H4 (cell line): ENCODE measurements around the gene NNAT. TPM values are rescaled to one million over a fixed set of nuclear protein-coding genes. Genes with fewer than 3 reads are reported as not detected.
"Not testable (repeated sequence)": the region's sequence is repeated elsewhere in the genome, so short reads cannot be mapped to it uniquely, and the experiment has no call there.

Experiments used
- DNase-seq: peaks from one replicate; pipeline ENCODE4 v3.0.0-alpha.2; 2015; ENCODE audit warnings: low spot score
- total RNA-seq: library from RNA; depleted of rRNA; stranded (reverse); fragments of >200 nt; shearing (Covaris generic); gene quantifications from 2 replicates; pipeline ENCODE4 v1.2.3, GENCODE V29; 2014; rRNA removed

Gene NNAT, protein sequence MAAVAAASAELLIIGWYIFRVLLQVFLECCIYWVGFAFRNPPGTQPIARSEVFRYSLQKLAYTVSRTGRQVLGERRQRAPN
- total RNA-seq = not detected in 2 replicates

DNA sequence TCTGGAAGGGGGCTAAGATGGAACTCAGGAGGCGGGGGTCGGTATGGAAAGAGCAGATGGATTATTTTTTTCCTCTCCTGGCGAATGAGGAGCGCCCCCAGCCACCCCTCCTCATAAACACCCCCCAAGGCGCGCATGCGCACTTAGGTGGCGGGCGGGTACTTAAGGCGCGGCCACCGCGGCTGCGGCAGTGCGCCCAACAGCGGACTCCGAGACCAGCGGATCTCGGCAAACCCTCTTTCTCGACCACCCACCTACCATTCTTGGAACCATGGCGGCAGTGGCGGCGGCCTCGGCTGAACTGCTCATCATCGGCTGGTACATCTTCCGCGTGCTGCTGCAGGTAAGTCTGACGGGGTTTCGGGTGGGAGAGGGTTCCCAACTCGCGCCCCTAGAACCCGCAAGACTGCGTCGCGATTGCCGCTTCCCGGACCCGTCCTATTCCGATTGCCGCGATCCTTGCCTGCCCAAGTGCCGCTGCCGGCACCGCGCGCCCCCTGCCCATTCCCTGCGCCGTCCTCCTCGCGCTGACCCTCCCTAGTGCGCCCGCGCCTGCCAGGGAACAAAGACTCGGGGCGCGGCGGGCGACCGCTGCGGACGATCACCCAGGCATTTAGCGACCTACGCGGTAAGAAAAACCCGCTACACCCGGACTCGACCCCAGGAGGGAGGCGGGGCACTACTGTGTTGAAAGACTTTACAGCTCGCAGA lies at the start of gene NNAT:
Gene NNAT (plus strand): TSS at position 190 of the 711 bp plus-strand sequence. CDS start 82 bp downstream, at position 272.
- no peak for DNase-seq

DNA sequence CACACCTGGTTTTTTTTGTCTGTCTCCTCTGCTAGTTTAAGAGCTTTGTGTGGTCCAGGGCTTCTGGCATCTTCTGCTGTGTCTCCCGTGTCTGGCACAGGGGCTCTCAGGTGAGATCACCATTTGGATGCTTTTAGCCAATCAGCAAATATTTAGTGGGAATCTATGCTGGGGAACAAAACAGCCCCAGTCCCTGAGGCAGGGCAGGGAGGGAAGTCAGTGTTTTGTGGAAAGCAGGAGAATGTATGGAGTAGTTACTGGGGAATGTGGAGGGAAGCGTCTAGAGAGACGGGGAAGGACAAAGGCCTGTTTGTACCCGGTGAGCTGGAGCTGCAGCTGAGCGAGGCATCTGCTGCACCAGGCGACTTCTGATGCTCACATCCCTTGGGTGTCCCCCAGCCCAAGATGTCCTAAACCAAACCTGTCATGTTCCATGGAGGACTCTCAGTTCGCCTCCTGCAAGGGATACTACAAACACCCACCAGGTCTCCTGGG lies 49.3 kb upstream of the NNAT start:
- DNase-seq = no peak

DNA sequence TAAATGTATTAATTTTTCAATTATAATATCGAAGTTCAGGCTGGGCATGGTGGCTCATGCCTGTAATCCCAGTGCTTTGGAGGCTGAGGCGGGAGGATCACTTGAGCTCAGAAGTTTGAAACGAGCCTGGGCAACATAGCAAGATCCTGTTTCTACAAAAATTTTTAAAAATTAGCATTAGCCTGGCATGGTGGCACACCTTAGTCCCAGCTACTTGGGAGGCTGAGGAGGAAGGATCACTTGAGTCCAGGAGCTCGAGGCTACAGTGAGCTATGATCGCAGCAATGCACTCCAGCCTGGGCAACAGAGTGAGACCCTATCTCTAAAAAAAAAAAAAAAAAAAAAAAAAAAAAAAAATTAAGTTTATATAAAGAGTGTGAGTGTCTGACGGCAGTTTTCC lies 48.6 kb upstream of the NNAT start:
- DNase-seq = not testable (repeated sequence)

DNA sequence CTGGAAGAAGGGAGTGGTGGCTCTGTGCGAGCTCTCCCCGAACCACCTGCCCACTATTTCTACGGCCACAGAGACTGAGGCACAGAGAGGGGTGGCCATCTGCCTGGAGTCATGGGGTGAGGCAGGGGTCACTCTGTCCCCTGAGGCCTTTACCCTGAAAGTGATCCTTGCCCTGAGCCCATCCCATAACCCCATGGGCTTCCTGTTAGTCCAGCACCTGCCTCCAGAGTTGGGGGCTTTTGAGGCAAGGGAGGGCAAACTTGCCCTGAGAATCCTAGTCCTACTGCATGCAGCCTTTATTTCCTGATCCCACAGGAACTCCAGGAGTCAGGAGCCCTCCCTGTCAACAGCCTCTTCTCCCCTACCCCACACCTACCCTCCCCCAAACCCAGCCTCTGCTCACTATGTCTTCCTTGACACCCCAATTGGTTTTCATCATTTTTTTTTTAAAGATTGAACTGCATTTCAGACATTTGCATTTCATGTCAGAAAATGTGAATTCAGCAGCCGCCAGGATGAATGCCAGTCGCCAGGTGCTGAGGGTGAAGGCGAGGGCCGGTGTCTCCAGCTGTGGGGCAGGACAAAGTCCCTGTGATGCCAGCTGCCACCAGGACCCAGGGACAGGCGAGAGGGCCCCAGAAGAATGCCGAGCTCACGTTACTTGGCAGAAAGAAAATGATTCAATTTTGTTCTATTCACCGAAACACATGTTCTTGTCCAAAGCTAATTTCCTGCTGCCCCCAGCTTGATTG lies 47.6 kb upstream of the NNAT start:
- no peak for DNase-seq

DNA sequence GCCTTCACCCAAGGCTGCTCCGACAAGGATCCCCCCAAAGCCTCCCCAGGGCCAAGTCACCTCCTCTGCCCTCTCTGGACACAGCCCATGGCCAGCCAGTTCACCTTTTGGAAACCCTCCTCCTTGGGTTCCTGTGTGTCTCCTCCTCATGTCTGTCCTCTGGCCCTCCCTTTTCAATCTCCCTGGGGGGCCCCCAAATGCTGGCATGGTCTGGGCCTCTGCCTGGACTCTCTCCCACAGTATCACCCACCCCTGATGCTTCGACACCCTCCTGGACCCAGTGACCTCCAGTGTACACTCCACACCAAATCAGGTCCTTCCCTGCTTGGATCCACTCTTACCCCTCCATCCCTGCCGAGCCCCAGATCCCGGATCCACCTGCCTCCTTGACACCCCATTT lies 46.7 kb upstream of the NNAT start:
- DNase-seq = no peak

DNA sequence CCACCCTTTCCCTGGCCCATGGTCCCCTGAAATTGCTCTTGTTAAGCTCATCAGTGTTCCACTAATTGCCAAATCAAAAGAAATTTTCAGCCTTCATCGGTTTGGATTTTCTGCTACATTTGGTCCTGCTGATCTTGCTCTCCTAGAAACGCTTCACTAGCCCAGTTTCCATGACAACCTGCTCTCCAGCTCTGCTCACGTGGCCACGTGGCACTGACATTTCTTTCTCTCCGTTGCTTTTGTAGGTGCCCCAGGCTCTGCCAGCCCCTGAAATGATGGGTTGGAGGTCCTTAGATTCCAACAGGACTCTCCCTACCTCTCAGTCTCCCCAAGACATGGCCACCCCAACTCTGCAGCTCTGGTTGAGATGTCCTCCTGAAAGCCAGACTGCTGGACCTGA lies 45.8 kb upstream of the NNAT start:
- no peak for DNase-seq

DNA sequence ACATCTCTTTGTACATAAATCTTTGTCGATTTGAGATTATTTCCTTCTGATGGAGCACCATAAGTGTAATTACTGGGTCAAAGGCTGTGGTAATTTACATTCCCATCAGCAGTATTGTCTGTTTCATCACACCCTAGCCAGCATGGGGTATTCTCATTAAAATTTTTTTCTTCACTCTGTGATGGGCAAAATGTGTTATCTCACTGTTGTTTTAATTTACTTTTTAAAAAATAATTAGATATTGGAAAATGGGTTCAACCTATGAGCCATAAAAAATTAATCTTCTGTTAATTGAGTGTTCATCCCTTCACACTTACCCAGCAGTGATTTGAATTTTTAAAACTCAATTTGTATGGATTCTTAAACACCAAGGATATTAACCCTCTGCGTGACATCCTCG lies 44.0 kb upstream of the NNAT start:
- DNase-seq = no peak

DNA sequence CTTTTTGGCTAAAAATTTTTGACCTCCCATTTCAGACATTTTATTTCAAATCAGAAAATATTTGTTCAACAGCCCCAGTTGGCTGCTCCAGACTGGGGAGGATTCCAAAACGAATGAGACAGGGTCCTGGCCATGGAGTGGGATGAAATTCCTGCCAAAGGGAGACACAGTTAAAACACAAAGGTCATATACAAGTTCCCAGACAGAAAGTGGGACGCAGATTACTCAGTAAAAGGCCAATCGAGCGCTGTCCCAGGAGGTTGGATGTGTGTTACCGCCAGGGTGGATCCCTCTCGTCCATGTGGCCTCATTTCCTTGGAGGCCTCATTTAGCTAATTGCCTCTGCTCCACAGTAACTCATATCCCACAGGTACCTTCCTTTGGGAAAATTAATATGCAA lies 41.8 kb upstream of the NNAT start:
- no peak for DNase-seq

DNA sequence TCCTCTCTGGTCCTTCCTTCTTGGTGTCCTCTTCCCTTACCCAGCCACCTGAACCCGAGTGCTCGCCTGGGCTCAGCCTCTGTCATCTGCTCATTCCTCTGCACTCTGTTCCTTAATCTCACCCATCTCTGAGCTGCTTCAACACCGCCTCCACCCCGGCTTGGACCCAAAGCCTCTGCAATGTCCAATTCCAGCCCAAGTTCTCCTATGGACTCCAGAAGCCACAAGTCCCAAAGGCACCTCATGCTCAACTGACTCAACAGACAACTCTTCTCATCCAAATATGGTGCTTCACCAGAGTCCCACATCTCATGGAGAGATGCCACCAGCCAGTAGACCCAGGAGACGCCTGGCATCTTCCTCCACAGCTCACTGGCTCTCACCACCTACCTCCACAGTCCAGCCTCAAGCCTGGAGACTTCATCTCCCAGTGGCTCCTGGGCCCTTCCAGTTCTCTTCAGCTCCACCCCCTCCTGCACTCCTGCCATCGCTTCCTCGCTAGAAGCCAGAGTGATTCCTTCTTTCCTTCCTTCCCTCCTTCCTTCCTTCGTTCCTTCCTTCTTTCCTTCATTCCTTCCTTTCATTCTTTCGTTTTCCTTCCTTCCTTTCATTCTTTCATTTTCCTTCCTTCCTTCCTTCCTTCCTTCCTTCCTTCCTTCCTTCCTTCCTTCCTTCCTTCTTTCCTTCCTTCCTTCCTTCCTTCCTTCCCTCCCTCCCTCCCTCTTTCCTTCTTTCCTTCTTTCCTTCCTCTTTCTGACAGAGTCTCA lies 40.9 kb upstream of the NNAT start:
- DNase-seq = no peak

DNA sequence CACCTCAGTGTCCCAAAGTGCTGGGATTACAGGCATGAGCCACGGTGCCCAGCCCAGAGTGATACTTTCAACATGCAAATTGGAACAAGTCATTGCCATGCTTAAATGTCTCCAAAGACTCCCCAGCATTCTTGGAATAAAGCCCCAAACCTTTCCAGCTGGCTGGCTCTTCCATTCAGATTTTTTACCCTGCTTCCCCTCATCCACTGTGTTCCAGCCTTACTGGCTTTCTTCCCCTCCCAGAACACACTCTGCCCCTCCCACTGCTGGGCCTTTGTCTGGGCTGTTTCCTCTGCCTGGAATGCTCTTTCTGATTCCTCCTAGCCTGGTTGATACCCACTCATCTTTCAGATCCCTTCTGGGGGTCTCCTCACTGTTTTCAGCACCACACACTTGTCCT lies 40.1 kb upstream of the NNAT start:
- DNase-seq = no peak

DNA sequence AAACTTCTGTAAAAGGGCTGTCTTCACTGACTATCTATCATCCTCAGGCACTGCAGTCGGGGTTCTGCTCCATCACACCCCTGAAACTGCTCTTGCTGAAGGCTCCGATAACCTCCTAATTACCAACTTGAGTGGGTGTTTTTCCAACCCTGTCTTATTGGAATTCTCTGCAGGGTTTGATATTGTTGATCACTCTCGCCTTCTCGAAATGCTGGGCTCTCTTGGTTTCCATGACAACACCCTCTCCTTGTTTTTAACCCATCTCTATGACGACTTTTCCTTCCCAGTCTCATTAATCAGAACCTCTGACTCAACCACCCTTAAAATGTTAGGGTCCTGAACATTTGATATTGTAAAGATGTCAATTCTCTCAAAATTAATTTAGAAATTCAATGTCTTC lies 39.4 kb upstream of the NNAT start:
- no peak for DNase-seq

DNA sequence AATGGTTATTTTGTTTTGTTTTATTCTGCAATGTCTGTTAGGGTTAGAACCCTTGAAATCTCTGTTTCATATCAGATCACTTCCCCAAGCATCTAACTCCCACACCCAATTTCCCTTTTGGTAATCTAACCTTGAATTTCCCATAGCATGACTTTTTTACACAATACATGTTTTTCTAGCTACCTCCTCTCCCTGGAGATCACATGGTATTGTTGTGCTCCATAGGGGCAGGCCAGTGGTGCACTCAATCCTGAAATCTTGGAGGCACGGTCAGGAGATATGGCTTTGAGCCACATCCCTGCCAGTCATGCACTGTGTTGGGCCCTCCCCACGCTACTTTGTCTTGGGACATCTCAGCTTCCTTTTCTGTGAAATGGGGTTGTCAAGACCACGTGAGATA lies 36.7 kb upstream of the NNAT start:
- no peak for DNase-seq

DNA sequence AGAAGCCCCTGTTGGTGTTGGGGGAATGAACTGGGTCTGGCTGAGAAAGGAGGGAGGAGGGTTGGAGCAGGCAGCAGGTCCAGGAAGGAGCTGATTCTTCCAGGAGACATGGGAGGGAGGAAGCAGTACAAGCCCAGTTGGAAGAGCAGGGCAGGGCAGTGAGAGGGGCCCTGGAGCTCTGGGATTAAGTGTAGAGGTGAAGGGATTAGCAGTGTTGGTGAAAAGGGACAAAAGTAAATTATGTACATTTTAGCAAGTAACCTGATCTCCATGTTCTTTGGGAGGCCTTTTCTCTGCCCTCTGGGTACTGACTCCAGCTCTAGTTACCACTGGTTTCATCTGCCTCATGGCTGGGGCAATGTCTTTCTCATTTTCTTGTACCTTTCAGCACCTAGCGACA lies 34.8 kb upstream of the NNAT start:
- DNase-seq = not testable (repeated sequence)

DNA sequence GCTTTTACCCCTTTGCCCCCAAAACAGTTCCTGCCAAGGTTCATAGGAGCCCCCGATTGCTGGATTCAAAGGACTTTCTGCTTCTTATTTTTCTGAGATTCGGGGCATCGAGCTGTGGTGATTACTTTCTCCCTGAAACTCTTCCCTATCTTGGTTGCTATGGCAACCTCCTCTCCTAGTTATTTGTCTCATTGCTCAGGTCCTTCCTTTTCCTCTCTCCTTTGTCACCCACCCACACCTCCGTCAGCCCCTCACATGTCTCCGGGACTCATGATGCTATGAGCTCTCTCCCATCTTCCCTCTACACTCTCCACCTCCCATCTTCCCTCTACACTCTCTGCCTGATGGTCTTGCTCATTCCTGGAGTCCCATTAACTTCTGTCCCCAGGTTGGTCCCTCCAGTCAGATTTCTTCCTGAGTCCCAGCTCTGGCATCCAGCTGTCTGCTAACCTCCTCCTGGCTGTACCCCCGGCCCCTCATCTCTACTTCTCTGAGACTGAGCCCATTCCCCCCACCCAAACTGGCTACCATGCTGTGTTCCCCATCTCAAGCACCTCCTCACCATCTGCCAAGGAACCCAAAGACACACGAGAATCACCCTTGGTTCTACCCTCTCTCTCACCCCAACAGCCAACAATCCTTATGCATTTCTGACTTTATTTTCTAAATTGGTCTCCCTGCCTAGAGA lies 30.2 kb upstream of the NNAT start:
- DNase-seq = no peak

DNA sequence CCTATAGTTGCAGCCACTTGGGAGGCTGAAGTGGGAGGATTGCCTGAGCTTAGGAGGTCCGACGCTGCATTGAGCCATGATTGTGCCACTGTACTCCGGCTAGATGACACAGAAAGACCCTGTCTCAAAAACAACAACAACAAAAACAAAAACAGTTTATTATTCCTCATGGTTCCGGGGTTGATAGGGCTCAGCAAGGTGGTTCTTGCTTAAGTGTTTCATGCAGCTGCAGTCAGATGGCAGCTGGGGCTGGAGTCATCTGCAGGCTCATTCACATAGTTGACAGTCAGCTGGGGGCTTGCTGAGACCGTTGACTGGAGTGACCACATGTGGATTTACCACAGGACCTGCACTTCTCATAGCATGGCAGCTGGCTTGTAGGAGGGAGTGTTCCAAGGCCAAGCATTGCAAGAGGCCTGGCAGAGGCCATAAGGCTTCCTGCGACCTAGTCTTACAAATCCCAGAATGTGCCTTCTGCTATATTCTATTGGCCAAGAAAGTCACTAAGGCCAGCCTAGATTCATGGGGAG lies 28.9 kb upstream of the NNAT start:
- no peak for DNase-seq

DNA sequence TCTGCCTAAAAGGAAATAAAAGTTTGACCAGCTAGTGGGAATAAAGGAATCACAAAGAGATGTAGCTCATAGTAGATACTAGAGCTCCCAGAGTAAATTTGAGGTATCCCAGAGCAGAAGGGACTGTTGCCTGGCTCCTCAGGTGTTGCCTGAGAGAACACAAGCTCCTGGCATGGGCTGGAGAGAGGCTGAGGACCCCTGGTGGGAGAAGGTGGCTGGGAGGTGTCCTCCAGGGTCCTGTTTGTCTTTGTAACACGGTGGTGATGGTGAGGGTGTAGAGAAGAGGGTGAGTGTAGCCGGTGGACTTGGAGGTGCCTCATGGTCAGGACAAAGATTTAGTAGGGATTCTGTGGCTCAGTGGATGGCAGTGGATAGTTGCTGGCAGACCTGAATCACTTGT lies 28.1 kb upstream of the NNAT start:
- DNase-seq = no peak

DNA sequence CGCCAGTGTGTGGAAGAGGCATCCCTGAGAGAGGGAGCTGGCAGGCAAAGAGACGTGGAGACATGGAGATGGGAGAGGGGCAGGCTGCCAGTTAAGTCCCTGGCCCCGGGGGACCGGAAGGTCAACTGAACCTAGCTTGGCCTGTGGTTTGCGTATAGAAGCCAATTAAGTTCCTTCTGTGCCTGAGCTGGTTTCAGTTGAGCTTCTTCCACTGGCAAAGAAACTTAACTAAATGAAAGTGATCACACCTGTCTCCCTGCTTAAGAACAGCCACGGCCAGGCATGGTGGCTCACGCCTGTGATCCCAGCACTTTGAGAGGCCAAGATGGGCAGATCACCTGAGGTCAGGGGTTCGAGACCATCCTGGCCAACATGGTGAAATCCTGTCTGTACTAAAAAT lies 26.7 kb upstream of the NNAT start:
- DNase-seq = no peak

DNA sequence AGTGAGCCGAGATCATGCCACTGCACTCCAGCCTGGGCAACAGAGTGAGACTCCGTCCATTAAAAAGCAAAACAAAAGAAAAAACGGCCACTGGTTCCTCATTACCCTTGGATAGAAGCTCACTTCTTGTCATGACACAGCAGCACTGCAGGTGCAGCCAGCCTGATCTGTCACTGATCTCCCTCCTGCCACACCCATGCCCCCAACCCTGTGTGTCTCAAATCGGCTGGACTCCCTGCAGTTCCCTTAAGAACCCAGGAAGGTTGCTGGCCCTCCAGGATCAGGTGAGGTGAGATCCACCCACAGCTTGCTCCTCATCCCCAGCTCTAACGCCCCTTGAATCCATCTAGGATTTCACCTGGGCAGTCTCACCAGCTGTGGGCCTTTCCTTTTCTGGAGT lies 26.3 kb upstream of the NNAT start:
- no peak for DNase-seq

DNA sequence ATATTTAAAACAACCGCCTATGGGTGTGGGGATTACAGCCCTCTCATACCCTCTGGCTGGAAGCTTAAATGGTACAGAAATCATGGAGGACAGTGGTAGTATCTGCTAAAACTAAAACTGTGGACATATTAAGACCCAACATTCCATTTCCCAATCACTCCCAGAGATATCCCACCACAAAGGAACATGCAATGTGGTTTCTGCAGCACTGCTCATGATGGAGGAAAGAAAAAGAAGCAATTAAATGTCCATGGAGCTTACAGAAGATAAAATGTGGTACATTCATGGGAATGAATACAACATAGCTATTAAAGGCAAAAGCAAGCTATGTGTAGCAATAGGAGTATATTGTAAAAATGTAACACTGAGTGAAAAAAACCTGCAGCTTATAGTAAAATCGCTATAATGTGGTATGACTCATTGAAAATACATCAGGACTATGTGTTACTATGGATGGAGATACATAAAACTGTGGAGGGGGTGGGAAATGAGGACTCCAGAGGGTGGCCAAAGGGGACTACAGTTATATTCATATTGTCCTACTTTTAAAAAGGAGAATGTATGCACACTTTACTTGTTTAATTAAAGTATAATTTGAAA lies 22.9 kb upstream of the NNAT start:
- no peak for DNase-seq

DNA sequence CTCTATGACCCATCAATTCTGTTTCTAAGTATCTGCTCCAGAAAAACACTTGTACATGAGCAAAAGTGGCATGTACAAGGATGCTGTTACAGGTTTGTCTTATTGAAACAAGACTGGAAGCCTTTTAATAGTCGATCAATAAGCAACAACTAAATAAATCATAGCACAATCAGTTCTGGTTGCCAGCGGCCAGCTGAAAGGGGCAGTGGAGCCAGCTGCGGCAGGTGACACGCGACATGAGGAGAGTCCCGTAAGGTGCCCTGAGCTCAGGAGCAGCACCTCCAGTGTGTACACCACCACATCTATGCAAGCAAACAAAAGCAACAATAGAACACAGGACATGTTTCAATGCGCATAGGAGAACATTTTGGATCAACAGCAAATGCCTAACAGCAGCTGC lies 20.7 kb upstream of the NNAT start:
- no peak for DNase-seq

DNA sequence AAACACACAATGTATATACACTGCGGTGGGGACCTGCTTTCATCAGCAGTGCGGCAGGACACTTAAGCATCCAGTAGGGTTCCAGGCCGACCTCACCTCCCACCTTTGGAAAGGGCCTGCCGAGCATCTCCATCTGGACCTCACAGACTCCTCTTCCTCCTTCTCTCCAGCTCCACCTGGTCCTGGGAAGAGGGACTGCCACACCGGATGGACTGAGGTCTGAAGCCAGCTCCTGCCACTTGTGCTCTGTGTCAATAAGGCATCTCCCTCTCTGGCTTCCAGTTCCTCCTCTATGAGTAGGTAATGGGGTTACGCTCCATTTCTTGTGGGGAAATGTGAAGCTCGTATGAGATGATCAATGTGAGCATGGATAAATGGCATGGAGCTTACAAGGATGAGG lies 19.1 kb upstream of the NNAT start:
- no peak for DNase-seq
